ENCODE measurements around the gene TBC1D14. TPM values are rescaled to one million over a fixed set of nuclear protein-coding genes. Genes with fewer than 3 reads are reported as not detected.

Gene TBC1D14
- total RNA-seq, 1 experiment from 2014 or later = 50.2 TPM

- Histone ChIP-seq H2AFZ (ENCODE audit: low read length) (no peak overlapping the region), H3K4me1 (ENCODE audit: insufficient read depth, low read length) (no peaks in the 10 kb centered on the region), H2BK15ac (ENCODE audit: low read depth, low read length) (0 out of 2 replicates have a peak overlapping the region, but pooled peaks have one; percentile 41), H4K20me1 (ENCODE audit: control insufficient read depth, insufficient read depth, insufficient read length) (no peaks in the 10 kb centered on the region), H3K27me3 (ENCODE audit: insufficient read depth, low read length) (no peaks in the 10 kb centered on the region), H4K5ac (ENCODE audit: insufficient read length, low read depth, low read length) (no peak overlapping the region), H3K9ac (ENCODE audit: extremely low read depth, insufficient read length, low read length) (no peak overlapping the region), H3K4ac (ENCODE audit: low read depth, low read length) (no peak overlapping the region), H3K27ac (ENCODE audit: insufficient read length, low read depth, low read length) (no peak overlapping the region), H3K9me3 (ENCODE audit: control insufficient read depth, low read depth, low read length) (no peaks in the 10 kb centered on the region), H2BK12ac (ENCODE audit: insufficient read length, low read depth, low read length) (no peak overlapping the region), H3K23ac (ENCODE audit: insufficient read length, low read depth, low read length) (no peak overlapping the region), H3K14ac (ENCODE audit: insufficient read depth, low read length) (no peak overlapping the region; the same call in 1 of the 2 replicates), H2AK5ac (ENCODE audit: insufficient read length, low read length) (no peak overlapping the region), H3K79me2 (ENCODE audit: insufficient read depth, low read length) (no peaks in the 10 kb centered on the region), H4K91ac (ENCODE audit: insufficient read length, low read depth, low read length) (no peak overlapping the region), H3K18ac (ENCODE audit: insufficient read length, low read depth, low read length) (no peak overlapping the region), H3K79me1 (ENCODE audit: insufficient read depth, low read depth, low read length, poor library complexity, severe bottlenecking) (no peaks in the 10 kb centered on the region), H3K56ac (ENCODE audit: insufficient read length, low read depth, low read length) (no peak overlapping the region), H2BK20ac (ENCODE audit: low read depth, low read length, poor library complexity, severe bottlenecking) (no peak overlapping the region), H3T11ph (ENCODE audit: low read length) (no peak overlapping the region), H4K8ac (replicated peaks; ENCODE audit: insufficient read length, low read depth, low read length) (no peak overlapping the region), H2BK120ac (ENCODE audit: low read depth, low read length, poor library complexity, severe bottlenecking) (no peak overlapping the region), H3K23me2 (ENCODE audit: insufficient read length, low read depth, low read length, poor library complexity, severe bottlenecking) (no peaks in the 10 kb centered on the region), H3K4me2 (ENCODE audit: insufficient read depth, insufficient read length, low read length) (no peak overlapping the region), H2BK5ac (ENCODE audit: insufficient read length, low read length) (no peak overlapping the region)
- Mint-ChIP-seq H3K27me3 (ENCODE audit: low read depth) (peaks cover 18% of the 10 kb centered on the region), H3K9me3 (no peaks in the 10 kb centered on the region), H3K27ac (peak overlapping the region in 1 of 3 experiments; percentile 95; a peak in 2 of 7 replicates), H3K4me1 (peaks cover 5 to 9% of the 10 kb centered on the region in 2 experiments; a peak in 3 of 4 replicates), H3K36me3 (ENCODE audit: insufficient read depth in 1 of 3, low read depth in 3 of 3) (no peaks in the 10 kb centered on the region), H3K4me3 (no peak overlapping the region)
- TF ChIP-seq, protein P1, sequence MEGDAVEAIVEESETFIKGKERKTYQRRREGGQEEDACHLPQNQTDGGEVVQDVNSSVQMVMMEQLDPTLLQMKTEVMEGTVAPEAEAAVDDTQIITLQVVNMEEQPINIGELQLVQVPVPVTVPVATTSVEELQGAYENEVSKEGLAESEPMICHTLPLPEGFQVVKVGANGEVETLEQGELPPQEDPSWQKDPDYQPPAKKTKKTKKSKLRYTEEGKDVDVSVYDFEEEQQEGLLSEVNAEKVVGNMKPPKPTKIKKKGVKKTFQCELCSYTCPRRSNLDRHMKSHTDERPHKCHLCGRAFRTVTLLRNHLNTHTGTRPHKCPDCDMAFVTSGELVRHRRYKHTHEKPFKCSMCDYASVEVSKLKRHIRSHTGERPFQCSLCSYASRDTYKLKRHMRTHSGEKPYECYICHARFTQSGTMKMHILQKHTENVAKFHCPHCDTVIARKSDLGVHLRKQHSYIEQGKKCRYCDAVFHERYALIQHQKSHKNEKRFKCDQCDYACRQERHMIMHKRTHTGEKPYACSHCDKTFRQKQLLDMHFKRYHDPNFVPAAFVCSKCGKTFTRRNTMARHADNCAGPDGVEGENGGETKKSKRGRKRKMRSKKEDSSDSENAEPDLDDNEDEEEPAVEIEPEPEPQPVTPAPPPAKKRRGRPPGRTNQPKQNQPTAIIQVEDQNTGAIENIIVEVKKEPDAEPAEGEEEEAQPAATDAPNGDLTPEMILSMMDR (conservative IDR thresholded peaks at IDR 0.05) = no peak
- no CpG with 5 or more reads among the region's 24 CpGs for WGBS (ENCODE audit: extremely low coverage, insufficient read length, low lambda C conversion rate)
- DNase-seq = no peak
Observed at GRCh38 chr4:6901669-6902317, 7.8 kb upstream of the TBC1D14 start.
